Measurements from ENCODE around the gene POLR1C. TPM values are rescaled to one million over a fixed set of nuclear protein-coding genes. Genes with fewer than 3 reads are reported as not detected.

POLR1C gene
- total and polyA plus RNA-seq, 10 of the 15 experiments (the other 5 are each of a cell fraction or from before 2014, with no cell fraction given): 40.0 to 180 (median 66.2) TPM

Small RNAs within 50 kb of the gene (small RNA-seq; reads per million reads assigned to genes)
- gene RF00426: not detected
- gene RNU6-1113P: not detected

Other genes starting within 250 kb of the POLR1C start
Only the 7 nearest of the 14 such genes appear.
- gene ABCC10, start 89.5 kb upstream of the POLR1C start, total RNA-seq (2014; rRNA removed): 6.9 and 7.7 TPM in 2 replicates
- gene ABCC10, start 89.5 kb upstream of the POLR1C start, total RNA-seq (2014; rRNA removed; fragmentation: Illumina TruSeq; extraction: Trizol): 5.1 and 5.9 TPM in 2 replicates
- 13.2 and 18.2 TPM in 2 replicates for gene ABCC10, start 89.5 kb upstream of the POLR1C start, total RNA-seq (2021)
- 4.2 and 5.6 TPM in 2 replicates for gene ABCC10, start 89.5 kb upstream of the POLR1C start, polyA plus RNA-seq (2011; rRNA removed)
- 5.4 and 9.5 TPM in 2 replicates for gene ABCC10, start 89.5 kb upstream of the POLR1C start, polyA plus RNA-seq (2014; fragmentation: Illumina TruSeq; extraction: Trizol)
- gene ABCC10, start 89.5 kb upstream of the POLR1C start, polyA plus RNA-seq (2014; fragmentation: Nextera tagmentation; extraction: Ambion mirVana): under 1 TPM; 0.80 to 0.82 TPM
- gene ABCC10, start 89.5 kb upstream of the POLR1C start, polyA plus RNA-seq (2014; rRNA removed): 9.5 and 10.9 TPM in 2 replicates
- gene ABCC10, start 89.5 kb upstream of the POLR1C start, polyA plus RNA-seq (2016; fragmentation: Nextera tagmentation; extraction: Ambion mirVana): 1 to 10 TPM; 8.6 to 9.5 TPM
- 0.11 and 0.34 TPM in 2 replicates for gene DLK2, start 61.5 kb upstream of the POLR1C start, total RNA-seq (2014; rRNA removed)
- gene DLK2, start 61.5 kb upstream of the POLR1C start, total RNA-seq (2014; rRNA removed; fragmentation: Illumina TruSeq; extraction: Trizol): not detected in 2 replicates
- gene DLK2, start 61.5 kb upstream of the POLR1C start, total RNA-seq (2021): 0.38 and 0.40 TPM in 2 replicates
- gene DLK2, start 61.5 kb upstream of the POLR1C start, polyA plus RNA-seq (2011; rRNA removed): 0.10 and 0.37 TPM in 2 replicates
- not detected in 2 replicates for gene DLK2, start 61.5 kb upstream of the POLR1C start, polyA plus RNA-seq (2014; fragmentation: Illumina TruSeq; extraction: Trizol)
- under 1 TPM in 1 of 2 experiments, not detected in 1; 0.03 TPM for gene DLK2, start 61.5 kb upstream of the POLR1C start, polyA plus RNA-seq (2014; fragmentation: Nextera tagmentation; extraction: Ambion mirVana)
- gene DLK2, start 61.5 kb upstream of the POLR1C start, polyA plus RNA-seq (2014; rRNA removed): 0.47 and 0.55 TPM in 2 replicates
- under 1 TPM in 1 of 2 experiments, not detected in 1; 0.40 TPM for gene DLK2, start 61.5 kb upstream of the POLR1C start, polyA plus RNA-seq (2016; fragmentation: Nextera tagmentation; extraction: Ambion mirVana)
- gene TJAP1, start 39.5 kb upstream of the POLR1C start, total RNA-seq (2014; rRNA removed): 13.6 and 15.8 TPM in 2 replicates
- 6.2 and 8.1 TPM in 2 replicates for gene TJAP1, start 39.5 kb upstream of the POLR1C start, total RNA-seq (2014; rRNA removed; fragmentation: Illumina TruSeq; extraction: Trizol)
- gene TJAP1, start 39.5 kb upstream of the POLR1C start, total RNA-seq (2021): 22.6 and 26.5 TPM in 2 replicates
- 10.8 and 18.0 TPM in 2 replicates for gene TJAP1, start 39.5 kb upstream of the POLR1C start, polyA plus RNA-seq (2011; rRNA removed)
- gene TJAP1, start 39.5 kb upstream of the POLR1C start, polyA plus RNA-seq (2014; fragmentation: Illumina TruSeq; extraction: Trizol): 7.0 and 13.9 TPM in 2 replicates
- gene TJAP1, start 39.5 kb upstream of the POLR1C start, polyA plus RNA-seq (2014; fragmentation: Nextera tagmentation; extraction: Ambion mirVana): under 1 TPM; 0.11 to 0.42 TPM
- 18.9 and 23.9 TPM in 2 replicates for gene TJAP1, start 39.5 kb upstream of the POLR1C start, polyA plus RNA-seq (2014; rRNA removed)
- 10 to 100 TPM; 10.0 to 11.7 TPM for gene TJAP1, start 39.5 kb upstream of the POLR1C start, polyA plus RNA-seq (2016; fragmentation: Nextera tagmentation; extraction: Ambion mirVana)
- gene LRRC73, start 6.7 kb upstream of the POLR1C start, total RNA-seq (2014; rRNA removed): not detected in 2 replicates
- gene LRRC73, start 6.7 kb upstream of the POLR1C start, total RNA-seq (2014; rRNA removed; fragmentation: Illumina TruSeq; extraction: Trizol): not detected in 2 replicates
- 0.13 and 0.19 TPM in 2 replicates for gene LRRC73, start 6.7 kb upstream of the POLR1C start, total RNA-seq (2021)
- not detected in 2 replicates for gene LRRC73, start 6.7 kb upstream of the POLR1C start, polyA plus RNA-seq (2011; rRNA removed)
- not detected in 2 replicates for gene LRRC73, start 6.7 kb upstream of the POLR1C start, polyA plus RNA-seq (2014; fragmentation: Illumina TruSeq; extraction: Trizol)
- gene LRRC73, start 6.7 kb upstream of the POLR1C start, polyA plus RNA-seq (2014; fragmentation: Nextera tagmentation; extraction: Ambion mirVana): not detected
- 0.09 TPM in 1 of 2 replicates, not detected in the other for gene LRRC73, start 6.7 kb upstream of the POLR1C start, polyA plus RNA-seq (2014; rRNA removed)
- gene LRRC73, start 6.7 kb upstream of the POLR1C start, polyA plus RNA-seq (2016; fragmentation: Nextera tagmentation; extraction: Ambion mirVana): not detected
- gene YIPF3, start 163 bp upstream of the POLR1C start, total RNA-seq (2014; rRNA removed): 45.0 and 46.5 TPM in 2 replicates
- 20.2 and 20.5 TPM in 2 replicates for gene YIPF3, start 163 bp upstream of the POLR1C start, total RNA-seq (2014; rRNA removed; fragmentation: Illumina TruSeq; extraction: Trizol)
- gene YIPF3, start 163 bp upstream of the POLR1C start, total RNA-seq (2021): 43.0 and 47.6 TPM in 2 replicates
- 38.2 and 88.8 TPM in 2 replicates for gene YIPF3, start 163 bp upstream of the POLR1C start, polyA plus RNA-seq (2011; rRNA removed)
- gene YIPF3, start 163 bp upstream of the POLR1C start, polyA plus RNA-seq (2014; fragmentation: Illumina TruSeq; extraction: Trizol): 33.5 and 42.4 TPM in 2 replicates
- 10 to 100 TPM; 25.0 to 29.8 TPM for gene YIPF3, start 163 bp upstream of the POLR1C start, polyA plus RNA-seq (2014; fragmentation: Nextera tagmentation; extraction: Ambion mirVana)
- gene YIPF3, start 163 bp upstream of the POLR1C start, polyA plus RNA-seq (2014; rRNA removed): 36.6 and 44.3 TPM in 2 replicates
- 10 to 100 TPM; 60.4 TPM for gene YIPF3, start 163 bp upstream of the POLR1C start, polyA plus RNA-seq (2016; fragmentation: Nextera tagmentation; extraction: Ambion mirVana)
- gene XPO5, start 58.9 kb downstream of the POLR1C start, total RNA-seq (2014; rRNA removed): 42.1 and 55.9 TPM in 2 replicates
- gene XPO5, start 58.9 kb downstream of the POLR1C start, total RNA-seq (2014; rRNA removed; fragmentation: Illumina TruSeq; extraction: Trizol): 33.3 and 34.3 TPM in 2 replicates
- gene XPO5, start 58.9 kb downstream of the POLR1C start, total RNA-seq (2021): 56.9 and 76.0 TPM in 2 replicates
- 56.8 and 68.5 TPM in 2 replicates for gene XPO5, start 58.9 kb downstream of the POLR1C start, polyA plus RNA-seq (2011; rRNA removed)
- 40.2 and 48.0 TPM in 2 replicates for gene XPO5, start 58.9 kb downstream of the POLR1C start, polyA plus RNA-seq (2014; fragmentation: Illumina TruSeq; extraction: Trizol)
- gene XPO5, start 58.9 kb downstream of the POLR1C start, polyA plus RNA-seq (2014; fragmentation: Nextera tagmentation; extraction: Ambion mirVana): 10 to 100 TPM; 11.3 to 21.7 TPM
- gene XPO5, start 58.9 kb downstream of the POLR1C start, polyA plus RNA-seq (2014; rRNA removed): 41.0 and 41.1 TPM in 2 replicates
- 10 to 100 TPM; 38.2 to 49.6 TPM for gene XPO5, start 58.9 kb downstream of the POLR1C start, polyA plus RNA-seq (2016; fragmentation: Nextera tagmentation; extraction: Ambion mirVana)
- 16.5 and 17.8 TPM in 2 replicates for gene POLH, start 59.1 kb downstream of the POLR1C start, total RNA-seq (2014; rRNA removed)
- 16.2 and 17.7 TPM in 2 replicates for gene POLH, start 59.1 kb downstream of the POLR1C start, total RNA-seq (2014; rRNA removed; fragmentation: Illumina TruSeq; extraction: Trizol)
- gene POLH, start 59.1 kb downstream of the POLR1C start, total RNA-seq (2021): 22.8 and 28.0 TPM in 2 replicates
- gene POLH, start 59.1 kb downstream of the POLR1C start, polyA plus RNA-seq (2011; rRNA removed): 33.6 and 43.4 TPM in 2 replicates
- gene POLH, start 59.1 kb downstream of the POLR1C start, polyA plus RNA-seq (2014; fragmentation: Illumina TruSeq; extraction: Trizol): 19.6 and 19.7 TPM in 2 replicates
- gene POLH, start 59.1 kb downstream of the POLR1C start, polyA plus RNA-seq (2014; fragmentation: Nextera tagmentation; extraction: Ambion mirVana): 1 to 10 TPM; 5.5 to 6.3 TPM
- 12.3 and 13.1 TPM in 2 replicates for gene POLH, start 59.1 kb downstream of the POLR1C start, polyA plus RNA-seq (2014; rRNA removed)
- gene POLH, start 59.1 kb downstream of the POLR1C start, polyA plus RNA-seq (2016; fragmentation: Nextera tagmentation; extraction: Ambion mirVana): 10 to 100 TPM; 23.5 to 26.0 TPM

Data from GM12878 (cell line).